ENCODE measurements around the gene CLDN19. TPM values are rescaled to one million over a fixed set of nuclear protein-coding genes. Genes with fewer than 3 reads are reported as not detected.

The CLDN19 gene
- total RNA-seq, 1 experiment from 2014 or later: 12.5 TPM

DNA sequence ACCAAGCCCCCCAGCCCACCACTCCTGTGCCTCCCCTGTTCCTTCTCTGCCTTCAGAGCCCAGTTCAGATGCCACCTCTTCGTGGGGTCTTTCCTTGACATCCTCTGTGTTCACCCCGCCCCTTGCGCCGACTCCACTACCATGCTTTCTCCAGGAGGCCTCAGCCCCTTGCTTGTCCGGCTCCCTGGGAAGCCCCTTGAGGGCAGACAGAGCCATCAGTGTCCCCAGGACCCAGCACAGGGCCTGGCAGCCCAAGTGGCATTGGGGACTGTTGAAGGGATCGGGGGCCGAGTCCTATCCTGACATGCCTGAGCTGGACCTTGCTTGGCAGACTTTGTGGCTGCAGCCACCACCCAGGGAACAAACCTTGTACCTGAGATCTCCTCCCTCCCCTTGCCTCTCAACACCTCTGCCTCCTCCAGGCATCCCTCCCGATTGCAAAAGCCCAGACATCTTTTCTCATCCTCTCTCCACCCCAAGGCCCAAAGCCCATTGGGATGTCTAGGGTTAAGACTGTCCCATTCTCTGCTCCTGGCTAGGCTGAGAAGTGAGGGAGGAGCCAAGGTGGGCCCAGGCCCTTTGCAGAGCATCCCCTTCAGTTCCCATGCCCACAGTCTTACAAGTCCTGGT lies 3.4 kb downstream of the CLDN19 start:
- H3K27ac ChIP-seq (ENCODE audit: insufficient read length, low read depth, low read length): no peak overlapping the region
- Mint-ChIP-seq H3K27ac (no peak overlapping the region; a peak in 1 of 7 replicates), H3K36me3 (ENCODE audit: insufficient read depth in 1 of 3, low read depth in 3 of 3) (peaks cover 0 to 3% (median 0%) of the 10 kb centered on the region in 3 experiments; a peak in 2 of 7 replicates), H3K9me3 (no peaks in the 10 kb centered on the region), H3K4me1 (peaks cover 34 to 43% of the 10 kb centered on the region in 2 experiments), H3K27me3 (ENCODE audit: low read depth) (no peaks in the 10 kb centered on the region; the same call in 1 of the 2 replicates), H3K4me3 (no peak overlapping the region)
- H3T11ph ChIP-seq (ENCODE audit: low read length): no peak overlapping the region
- no peak overlapping the region for H3K23ac ChIP-seq (ENCODE audit: insufficient read length, low read depth, low read length)
- H3K79me2 ChIP-seq (ENCODE audit: insufficient read depth, low read length): no peaks in the 10 kb centered on the region
- H3K9me3 ChIP-seq (ENCODE audit: control insufficient read depth, low read depth, low read length): no peaks in the 10 kb centered on the region
- H3K9ac ChIP-seq (ENCODE audit: extremely low read depth, insufficient read length, low read length): no peak overlapping the region
- no peak overlapping the region for H3K56ac ChIP-seq (ENCODE audit: insufficient read length, low read depth, low read length)
- no peak overlapping the region for H2BK15ac ChIP-seq (ENCODE audit: low read depth, low read length)
- H2BK120ac ChIP-seq (ENCODE audit: low read depth, low read length, poor library complexity, severe bottlenecking): no peak overlapping the region
- no peak overlapping the region for H3K4ac ChIP-seq (ENCODE audit: low read depth, low read length)
- H3K23me2 ChIP-seq (ENCODE audit: insufficient read length, low read depth, low read length, poor library complexity, severe bottlenecking): no peaks in the 10 kb centered on the region
- H3K18ac ChIP-seq (ENCODE audit: insufficient read length, low read depth, low read length): no peak overlapping the region
- no peak overlapping the region for H2BK5ac ChIP-seq (ENCODE audit: insufficient read length, low read length)
- H2BK20ac ChIP-seq (ENCODE audit: low read depth, low read length, poor library complexity, severe bottlenecking): no peak overlapping the region
- DNase-seq: no peak
- H3K4me1 ChIP-seq (ENCODE audit: insufficient read depth, low read length): no peaks in the 10 kb centered on the region; the same call in 1 of the 2 replicates
- no peak overlapping the region for H4K91ac ChIP-seq (ENCODE audit: insufficient read length, low read depth, low read length)
- no peak overlapping the region for H2AK5ac ChIP-seq (ENCODE audit: insufficient read length, low read length)
- H3K79me1 ChIP-seq (ENCODE audit: insufficient read depth, low read depth, low read length, poor library complexity, severe bottlenecking): no peaks in the 10 kb centered on the region
- no CpG with 5 or more reads among the region's 8 CpGs for WGBS (ENCODE audit: extremely low coverage, insufficient read length, low lambda C conversion rate)
- no peaks in the 10 kb centered on the region for H4K20me1 ChIP-seq (ENCODE audit: control insufficient read depth, insufficient read depth, insufficient read length)
- H3K14ac ChIP-seq (ENCODE audit: insufficient read depth, low read length): no peak overlapping the region
- no peak overlapping the region for H3K4me2 ChIP-seq (ENCODE audit: insufficient read depth, insufficient read length, low read length)
- H4K8ac ChIP-seq (replicated peaks; ENCODE audit: insufficient read length, low read depth, low read length): no peak overlapping the region
- no peak overlapping the region for H2BK12ac ChIP-seq (ENCODE audit: insufficient read length, low read depth, low read length)
- no peaks in the 10 kb centered on the region for H3K27me3 ChIP-seq (ENCODE audit: insufficient read depth, low read length)
- H4K5ac ChIP-seq (ENCODE audit: insufficient read length, low read depth, low read length): no peak overlapping the region
- H2AFZ ChIP-seq (ENCODE audit: low read length): no peak overlapping the region
- TF ChIP-seq, protein P1, sequence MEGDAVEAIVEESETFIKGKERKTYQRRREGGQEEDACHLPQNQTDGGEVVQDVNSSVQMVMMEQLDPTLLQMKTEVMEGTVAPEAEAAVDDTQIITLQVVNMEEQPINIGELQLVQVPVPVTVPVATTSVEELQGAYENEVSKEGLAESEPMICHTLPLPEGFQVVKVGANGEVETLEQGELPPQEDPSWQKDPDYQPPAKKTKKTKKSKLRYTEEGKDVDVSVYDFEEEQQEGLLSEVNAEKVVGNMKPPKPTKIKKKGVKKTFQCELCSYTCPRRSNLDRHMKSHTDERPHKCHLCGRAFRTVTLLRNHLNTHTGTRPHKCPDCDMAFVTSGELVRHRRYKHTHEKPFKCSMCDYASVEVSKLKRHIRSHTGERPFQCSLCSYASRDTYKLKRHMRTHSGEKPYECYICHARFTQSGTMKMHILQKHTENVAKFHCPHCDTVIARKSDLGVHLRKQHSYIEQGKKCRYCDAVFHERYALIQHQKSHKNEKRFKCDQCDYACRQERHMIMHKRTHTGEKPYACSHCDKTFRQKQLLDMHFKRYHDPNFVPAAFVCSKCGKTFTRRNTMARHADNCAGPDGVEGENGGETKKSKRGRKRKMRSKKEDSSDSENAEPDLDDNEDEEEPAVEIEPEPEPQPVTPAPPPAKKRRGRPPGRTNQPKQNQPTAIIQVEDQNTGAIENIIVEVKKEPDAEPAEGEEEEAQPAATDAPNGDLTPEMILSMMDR (conservative IDR thresholded peaks at IDR 0.05): no peak

Measured in H9 (cell line).